PC-3 (cell line): Measurements from ENCODE around the gene EPC2. TPM values are rescaled to one million over a fixed set of nuclear protein-coding genes. Genes with fewer than 3 reads are reported as not detected.

Source experiments
- ATAC-seq: fragments of 200-7000 bp; cut with Tn5 transposase; 2 replicates; pipeline ENCODE4 v1.9.1; 2020; ENCODE audit warnings: mild to moderate bottlenecking, moderate library complexity
- BruUV-seq: library from RNA; stranded (reverse); fragments of 400-500 nt; replicated peaks from 2 replicates; lab custom pipeline; 2021; lab: Mats Ljungman, UMichigan
- CTCF ChIA-PET: fragments of 300-600 bp; sonication (Branson Sonifier 250); formaldehyde crosslinking; loops from one replicate; lab custom pipeline; 2022; ENCODE audit warnings: antibody characterized with exemption; lab: Charles Lee
- POLR2A ChIA-PET: fragments of 300-600 bp; sonication (Branson Sonifier 250); formaldehyde crosslinking; loops from one replicate; lab custom pipeline; 2022; ENCODE audit warnings: antibody characterized with exemption; ENCODE audit not compliant: unreplicated experiment; lab: Charles Lee
- DNase-seq: peaks from one replicate; pipeline ENCODE4 v3.0.0-alpha.2; 2015
- H2AFZ ChIP-seq: fragments of 300-600 bp; sonication (generic); 2 replicates; pipeline ENCODE4 v1.6.0; 2016; ENCODE audit warnings: antibody characterized with exemption, low read length
- H3F3A ChIP-seq: fragments of 300-600 bp; sonication (generic); one replicate; pipeline ENCODE4 v1.6.0; 2017; ENCODE audit warnings: antibody characterized with exemption, low read length, control low read depth, mild to moderate bottlenecking; ENCODE audit not compliant: unreplicated experiment
- H3K27ac ChIP-seq: fragments of 300-600 bp; sonication (generic); 2 replicates; pipeline ENCODE4 v1.5.1; 2016; ENCODE audit warnings: mild to moderate bottlenecking, low read length
- H3K27me3 ChIP-seq: fragments of 300-600 bp; sonication (generic); 2 replicates; pipeline ENCODE4 v1.6.1; 2016; ENCODE audit warnings: low read length, mixed read lengths
- H3K36me3 ChIP-seq: fragments of 300-600 bp; sonication (generic); 2 replicates; pipeline ENCODE4 v1.6.1; 2016; ENCODE audit warnings: low read depth, mixed run types, low read length, mixed read lengths
- H3K4me1 ChIP-seq: fragments of 300-600 bp; sonication (generic); 2 replicates; pipeline ENCODE4 v1.5.1; 2016; ENCODE audit warnings: low read length; ENCODE audit not compliant: insufficient read depth
- H3K4me2 ChIP-seq: fragments of 300-600 bp; sonication (generic); 2 replicates; pipeline ENCODE4 v1.6.0; 2016; ENCODE audit warnings: low read length
- H3K4me3 ChIP-seq: fragments of 300-600 bp; sonication (generic); 2 replicates; pipeline ENCODE4 v1.5.1; 2016; ENCODE audit warnings: mild to moderate bottlenecking, low read length, mixed read lengths
- H3K79me2 ChIP-seq: fragments of 300-600 bp; sonication (generic); 2 replicates; pipeline ENCODE4 v1.6.1; 2017; ENCODE audit warnings: low read length, mixed read lengths
- H3K9ac ChIP-seq: fragments of 300-600 bp; sonication (generic); 2 replicates; pipeline ENCODE4 v1.6.0; 2016; ENCODE audit warnings: mild to moderate bottlenecking, low read length
- H3K9me2 ChIP-seq: fragments of 300-600 bp; sonication (generic); replicated peaks from 2 replicates; pipeline ENCODE4 v1.6.1; 2016; ENCODE audit warnings: mixed run types, low read length, mixed read lengths
- H3K9me3 ChIP-seq: fragments of 300-600 bp; sonication (generic); 2 replicates; pipeline ENCODE4 v1.6.1; 2016; ENCODE audit warnings: low read length, mixed read lengths
- H4K20me1 ChIP-seq: fragments of 300-600 bp; sonication (generic); 2 replicates; pipeline ENCODE4 v1.6.1; 2016; ENCODE audit warnings: low read length, mixed read lengths
- EZH2 ChIP-seq: fragments of 300-600 bp; sonication (generic); IDR thresholded peaks from one replicate; pipeline ENCODE4 v1.6.1; 2017; ENCODE audit warnings: antibody characterized with exemption, mild to moderate bottlenecking, low read length; ENCODE audit not compliant: unreplicated experiment
- EZH2phosphoT487 ChIP-seq: fragments of 300-600 bp; sonication (generic); IDR thresholded peaks from 2 replicates; pipeline ENCODE4 v1.6.1; 2018; ENCODE audit warnings: mild to moderate bottlenecking, antibody characterized with exemption, low read length, borderline replicate concordance
- intact Hi-C: fragments of 100-400 bp; cut with micrococcal nuclease; formaldehyde crosslinking; loops from 2 replicates; pipeline ENCODE4 v1.9.0; 2023
- total RNA-seq: library from RNA; depleted of rRNA; stranded (reverse); fragments of >200 nt; gene quantifications from 2 replicates; pipeline ENCODE4 v1.2.3, GENCODE V29; 2014
- TF ChIP-seq, protein P1 (sequence below): fragments of 300-600 bp; sonication (generic); conservative IDR thresholded peaks from 2 replicates; pipeline ENCODE4 v1.5.1; 2017; ENCODE audit warnings: antibody characterized with exemption, low read depth, mild to moderate bottlenecking, low read length

The EPC2 gene
- total RNA-seq, 1 experiment from 2014 or later: 20.6 TPM

DNA sequence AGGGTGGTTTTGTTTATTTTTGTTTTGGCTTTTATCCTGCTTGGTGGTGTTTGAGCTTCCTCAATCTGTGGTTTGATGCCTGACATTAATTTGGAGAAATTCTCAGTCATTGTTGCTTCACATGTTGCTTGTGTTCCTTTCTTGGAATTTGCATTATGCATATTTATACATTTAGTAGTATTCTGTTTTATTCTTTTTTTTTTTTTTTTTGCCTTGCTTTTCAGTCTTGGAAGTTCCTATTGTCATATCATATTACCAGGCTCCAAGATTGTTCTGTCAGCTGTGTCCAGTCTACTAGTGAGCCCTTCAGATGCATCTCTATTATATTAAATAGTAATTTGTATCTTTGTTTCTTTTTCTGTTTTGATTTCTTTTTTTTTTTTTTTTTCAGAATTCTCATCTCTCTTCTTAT is 77.0 kb downstream of the EPC2 start:
- Histone ChIP-seq H3K4me2 (no peak overlapping the region), H3K9me3 (no peaks in the 10 kb centered on the region), H3K79me2 (peaks cover 93% of the 10 kb centered on the region), H3K4me1 (no peaks in the 10 kb centered on the region; the same call in 1 of the 2 replicates), H3K4me3 (no peak overlapping the region), H3K27ac (no peak overlapping the region), H2AFZ (no peak overlapping the region), H3F3A (no peaks in the 10 kb centered on the region), H3K36me3 (no peaks in the 10 kb centered on the region), H4K20me1 (peaks cover 13% of the 10 kb centered on the region; the same call in 1 of the 2 replicates), H3K9ac (no peak overlapping the region), H3K27me3 (no peaks in the 10 kb centered on the region), H3K9me2 (no peaks in the 10 kb centered on the region)
- ChIA-PET CTCF (no interaction called here), POLR2A (interaction anchor here (0.6 kb wide), 1 partner anchor 109 kb away, joined by 13 read pairs; no protein-coding TSS in a partner anchor)
- DNase-seq: no peak
- TF ChIP-seq, protein P1, sequence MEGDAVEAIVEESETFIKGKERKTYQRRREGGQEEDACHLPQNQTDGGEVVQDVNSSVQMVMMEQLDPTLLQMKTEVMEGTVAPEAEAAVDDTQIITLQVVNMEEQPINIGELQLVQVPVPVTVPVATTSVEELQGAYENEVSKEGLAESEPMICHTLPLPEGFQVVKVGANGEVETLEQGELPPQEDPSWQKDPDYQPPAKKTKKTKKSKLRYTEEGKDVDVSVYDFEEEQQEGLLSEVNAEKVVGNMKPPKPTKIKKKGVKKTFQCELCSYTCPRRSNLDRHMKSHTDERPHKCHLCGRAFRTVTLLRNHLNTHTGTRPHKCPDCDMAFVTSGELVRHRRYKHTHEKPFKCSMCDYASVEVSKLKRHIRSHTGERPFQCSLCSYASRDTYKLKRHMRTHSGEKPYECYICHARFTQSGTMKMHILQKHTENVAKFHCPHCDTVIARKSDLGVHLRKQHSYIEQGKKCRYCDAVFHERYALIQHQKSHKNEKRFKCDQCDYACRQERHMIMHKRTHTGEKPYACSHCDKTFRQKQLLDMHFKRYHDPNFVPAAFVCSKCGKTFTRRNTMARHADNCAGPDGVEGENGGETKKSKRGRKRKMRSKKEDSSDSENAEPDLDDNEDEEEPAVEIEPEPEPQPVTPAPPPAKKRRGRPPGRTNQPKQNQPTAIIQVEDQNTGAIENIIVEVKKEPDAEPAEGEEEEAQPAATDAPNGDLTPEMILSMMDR: no peak
- intact Hi-C loops: no loop called here
- ATAC-seq: no peak
- no TSS peak for BruUV-seq

DNA sequence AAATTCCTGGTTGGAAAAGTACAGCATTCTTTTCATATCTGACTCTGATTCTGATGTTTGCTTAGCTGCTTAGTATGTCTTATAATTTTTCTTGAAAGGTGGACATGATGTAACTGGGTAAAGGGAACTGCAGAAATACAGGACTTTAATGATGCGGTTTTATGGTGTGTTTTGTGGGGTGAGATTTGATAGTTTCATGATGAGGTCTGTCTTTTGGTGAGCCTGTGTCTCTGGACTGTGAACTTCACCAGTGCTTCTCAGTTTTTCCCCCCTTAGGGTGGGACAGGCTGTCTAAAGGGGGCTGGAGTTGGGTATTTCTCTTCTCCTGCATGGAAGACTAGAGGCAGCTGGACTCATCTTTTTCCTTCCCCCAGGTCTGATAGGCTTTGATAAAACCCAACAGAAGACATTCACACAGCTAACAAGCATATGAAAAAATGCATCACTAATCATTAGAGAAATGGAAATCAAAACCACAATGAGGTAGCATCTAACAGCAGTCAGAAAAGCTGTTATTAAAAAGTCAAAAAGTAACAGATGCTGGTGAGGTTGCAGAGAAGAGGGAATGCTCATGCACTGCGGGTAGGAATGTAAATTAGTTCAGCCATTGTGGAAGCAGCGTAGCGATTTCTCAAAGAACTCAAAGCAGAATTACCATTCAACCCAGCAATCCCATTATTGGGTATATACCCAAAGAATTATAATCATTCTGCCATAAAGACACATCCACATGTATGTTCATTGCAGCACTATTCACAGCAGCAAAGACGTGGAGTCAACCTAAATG is 77.6 kb downstream of the EPC2 start:
- no TSS peak for BruUV-seq
- H3K27ac ChIP-seq: no peak overlapping the region
- peaks cover 92% of the 10 kb centered on the region for H3K79me2 ChIP-seq
- H3F3A ChIP-seq: no peaks in the 10 kb centered on the region
- CTCF ChIA-PET: no interaction called here
- no peak for TF ChIP-seq EZH2phosphoT487
- no peaks in the 10 kb centered on the region for H3K9me2 ChIP-seq
- H3K27me3 ChIP-seq: no peaks in the 10 kb centered on the region
- H3K9ac ChIP-seq: no peak overlapping the region
- H3K4me1 ChIP-seq: no peaks in the 10 kb centered on the region; the same call in 1 of the 2 replicates
- no peak overlapping the region for H3K4me2 ChIP-seq
- DNase-seq (no peak), ATAC-seq (no peak)
- 0 out of 2 replicates have a peak, but pooled peaks cover 4% of the 10 kb centered on the region for H3K36me3 ChIP-seq
- POLR2A ChIA-PET: interaction anchor here (0.6 kb wide), 1 partner anchor 109 kb away, joined by 13 read pairs; no protein-coding TSS in a partner anchor
- intact Hi-C loops: no loop called here
- no peak overlapping the region for H2AFZ ChIP-seq
- no peak overlapping the region for H3K4me3 ChIP-seq
- peaks cover 13% of the 10 kb centered on the region; the same call in 1 of the 2 replicates for H4K20me1 ChIP-seq
- H3K9me3 ChIP-seq: no peaks in the 10 kb centered on the region

DNA sequence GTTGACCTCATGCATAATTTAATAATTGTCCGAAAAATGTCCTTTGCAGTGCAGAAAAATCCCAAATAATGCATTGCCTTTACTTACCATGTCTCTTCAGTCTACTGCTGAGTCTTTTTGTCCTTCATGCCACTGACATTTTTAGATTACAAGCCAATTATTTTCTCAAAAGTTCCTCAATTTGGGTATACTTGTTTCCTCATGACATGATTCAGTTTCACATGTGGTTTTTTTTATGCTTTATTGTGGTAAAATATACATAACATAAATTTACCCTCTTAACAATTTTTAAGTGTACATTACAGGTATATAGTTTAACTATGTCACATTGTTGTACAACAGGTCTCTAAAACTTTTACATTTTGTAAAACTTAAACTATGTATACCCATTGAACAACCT is 81.0 kb downstream of the EPC2 start:
- ChIA-PET POLR2A (no interaction called here), CTCF (no interaction called here)
- DNase-seq: no peak
- peaks cover 71% of the 10 kb centered on the region for H3K79me2 ChIP-seq
- no peak overlapping the region for H3K9ac ChIP-seq
- H3K4me2 ChIP-seq: no peak overlapping the region
- no TSS peak for BruUV-seq
- H2AFZ ChIP-seq: no peak overlapping the region
- no peaks in the 10 kb centered on the region for H3F3A ChIP-seq
- H4K20me1 ChIP-seq: peaks cover 18% of the 10 kb centered on the region
- H3K9me2 ChIP-seq: no peaks in the 10 kb centered on the region
- H3K36me3 ChIP-seq: peaks cover 5% of the 10 kb centered on the region; the same call in 1 of the 2 replicates
- no peaks in the 10 kb centered on the region; the same call in 1 of the 2 replicates for H3K4me1 ChIP-seq
- no peaks in the 10 kb centered on the region for H3K9me3 ChIP-seq
- H3K4me3 ChIP-seq: no peak overlapping the region
- no peaks in the 10 kb centered on the region for H3K27me3 ChIP-seq
- no peak for TF ChIP-seq EZH2
- TF ChIP-seq, protein P1: no peak
- ATAC-seq: no peak
- H3K27ac ChIP-seq: no peak overlapping the region
- intact Hi-C loops: no loop called here
